Activated CD4-positive, alpha-beta T cell treated with anti-CD3 and anti-CD28 coated beads for 1 hour (primary cell): ENCODE data around the gene MTX1.
"Not testable (repeated sequence)": the region's sequence is repeated elsewhere in the genome, so short reads cannot be mapped to it uniquely, and the experiment has no call there.

Experiments
- DNase-seq: peaks from one replicate; pipeline ENCODE4 v3.0.0-alpha.2; 2020

Gene MTX1

DNA sequence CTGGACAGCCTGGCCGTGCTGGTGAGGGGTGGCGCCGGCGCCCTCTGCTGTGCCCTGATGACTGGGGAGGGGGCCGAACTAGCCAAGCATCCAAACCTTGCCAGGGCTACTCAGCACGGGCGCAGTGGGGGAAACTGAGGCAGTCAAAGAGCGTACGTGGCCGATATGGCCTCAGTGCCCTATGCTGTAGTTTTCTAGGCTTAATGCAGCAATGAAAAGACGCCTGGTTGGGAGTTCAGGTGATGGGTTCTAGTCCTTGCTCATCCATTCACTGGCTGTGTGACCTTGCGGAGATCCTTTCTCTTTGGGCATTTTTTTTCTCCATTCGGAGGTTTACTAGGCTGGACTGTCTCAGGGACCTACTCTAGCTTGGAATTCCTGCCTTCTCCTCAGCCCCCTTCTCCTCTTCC lies 822 bp downstream of the MTX1 start:
- no peak for DNase-seq

DNA sequence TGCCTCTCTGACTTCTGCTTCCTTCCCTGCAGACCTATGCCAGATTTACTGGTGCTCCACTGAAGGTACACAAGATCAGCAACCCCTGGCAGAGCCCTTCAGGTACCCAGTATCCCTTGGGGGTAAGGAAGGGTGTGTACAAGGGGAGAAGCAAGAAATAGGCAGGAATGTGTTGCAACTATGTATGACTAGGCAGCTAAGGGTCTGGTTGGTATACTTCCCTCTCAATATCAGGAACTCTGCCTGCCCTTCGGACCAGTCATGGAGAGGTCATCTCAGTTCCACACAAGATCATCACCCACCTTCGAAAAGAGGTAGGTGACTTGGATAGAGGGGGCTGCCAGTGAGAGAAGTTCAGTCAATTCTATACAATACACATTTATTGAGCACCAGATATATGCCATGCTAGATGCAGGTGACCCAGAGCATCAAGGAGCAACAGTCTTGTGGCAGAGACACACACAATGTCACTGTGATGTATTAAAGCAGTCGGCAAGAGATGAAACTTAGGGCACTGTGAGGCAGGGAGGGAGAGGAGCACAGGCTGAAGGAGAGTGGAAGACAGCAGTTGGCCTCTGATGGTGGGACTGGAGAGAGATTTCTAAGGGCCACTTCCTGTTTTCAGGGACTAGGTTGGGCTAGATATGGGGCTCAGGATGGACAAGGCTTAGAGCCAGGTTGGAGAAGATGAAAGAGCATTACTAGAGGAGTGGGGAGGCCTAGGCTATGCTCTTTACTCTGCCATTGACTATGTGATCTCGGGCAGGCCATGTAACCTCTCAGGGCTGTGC lies 2.0 kb downstream of the MTX1 start:
- DNase-seq = no peak

DNA sequence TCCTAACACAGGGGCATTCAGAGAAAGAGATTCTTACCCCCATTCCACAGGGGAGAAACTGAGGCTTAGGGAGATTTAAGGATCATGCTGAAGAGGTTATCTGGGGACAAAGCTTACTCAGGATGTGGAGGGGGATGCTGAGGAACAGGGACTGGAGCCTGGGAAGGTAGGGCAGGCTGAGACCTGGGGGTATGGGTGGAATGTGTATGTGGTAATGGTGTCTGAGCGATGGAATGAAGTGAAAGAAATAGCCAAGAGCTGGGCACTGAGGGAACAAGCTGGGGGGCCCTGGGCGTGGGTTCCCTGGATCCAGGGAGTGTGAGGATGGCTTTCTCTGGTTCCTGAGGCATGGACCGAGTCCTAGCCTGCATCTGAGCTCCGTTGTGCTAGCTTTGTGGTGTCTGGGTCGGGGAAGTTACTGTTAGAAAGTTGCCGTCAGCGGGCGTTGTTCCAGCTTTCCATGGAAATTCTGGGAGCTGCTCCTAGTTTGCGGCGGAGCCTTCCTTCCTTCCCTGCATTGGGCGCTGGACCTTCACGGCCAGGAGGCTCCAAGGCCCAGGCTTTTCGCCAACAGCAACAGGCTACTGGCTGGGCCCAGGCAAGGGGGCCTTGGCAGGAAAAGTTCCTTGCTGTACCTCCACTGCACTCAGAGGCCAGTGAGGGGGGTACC lies 3.0 kb downstream of the MTX1 start:
- DNase-seq = not testable (repeated sequence)

DNA sequence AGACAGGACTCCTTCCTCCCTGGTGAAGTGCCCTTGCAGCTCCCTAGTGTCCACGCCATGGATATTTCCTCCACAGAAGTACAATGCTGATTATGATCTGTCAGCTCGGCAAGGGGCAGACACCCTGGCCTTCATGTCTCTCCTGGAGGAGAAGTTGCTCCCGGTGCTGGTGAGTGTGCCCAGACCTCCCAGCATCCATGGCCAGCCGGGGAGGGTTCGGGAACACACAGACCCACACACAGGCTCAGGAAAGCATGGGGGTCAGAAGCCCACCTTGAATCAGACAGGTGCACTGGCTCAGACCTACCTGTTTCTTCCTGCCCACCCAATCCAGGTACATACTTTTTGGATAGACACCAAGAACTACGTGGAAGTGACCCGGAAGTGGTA lies 3.6 kb downstream of the MTX1 start:
- not testable (repeated sequence) for DNase-seq

DNA sequence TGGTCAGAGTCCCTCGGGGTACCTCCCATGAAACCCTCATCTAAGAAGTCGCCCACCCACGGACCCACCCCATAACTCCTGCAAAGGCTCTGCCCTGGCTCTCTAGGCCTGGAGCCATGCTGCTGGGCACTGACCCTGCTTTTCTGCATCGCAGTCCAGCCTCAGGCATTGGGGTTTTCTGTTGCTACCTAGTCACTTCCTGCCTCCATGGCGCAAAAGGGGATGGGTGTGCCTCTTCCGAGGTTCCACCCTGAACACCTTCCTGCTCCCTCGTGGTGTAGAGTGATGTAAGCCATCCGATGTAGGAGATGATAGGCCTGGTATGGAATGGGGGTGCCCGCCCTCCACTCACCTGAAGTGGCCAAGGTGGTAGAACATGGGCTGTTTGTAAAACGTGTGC lies 6.2 kb downstream of the MTX1 start:
- DNase-seq = not testable (repeated sequence)

DNA sequence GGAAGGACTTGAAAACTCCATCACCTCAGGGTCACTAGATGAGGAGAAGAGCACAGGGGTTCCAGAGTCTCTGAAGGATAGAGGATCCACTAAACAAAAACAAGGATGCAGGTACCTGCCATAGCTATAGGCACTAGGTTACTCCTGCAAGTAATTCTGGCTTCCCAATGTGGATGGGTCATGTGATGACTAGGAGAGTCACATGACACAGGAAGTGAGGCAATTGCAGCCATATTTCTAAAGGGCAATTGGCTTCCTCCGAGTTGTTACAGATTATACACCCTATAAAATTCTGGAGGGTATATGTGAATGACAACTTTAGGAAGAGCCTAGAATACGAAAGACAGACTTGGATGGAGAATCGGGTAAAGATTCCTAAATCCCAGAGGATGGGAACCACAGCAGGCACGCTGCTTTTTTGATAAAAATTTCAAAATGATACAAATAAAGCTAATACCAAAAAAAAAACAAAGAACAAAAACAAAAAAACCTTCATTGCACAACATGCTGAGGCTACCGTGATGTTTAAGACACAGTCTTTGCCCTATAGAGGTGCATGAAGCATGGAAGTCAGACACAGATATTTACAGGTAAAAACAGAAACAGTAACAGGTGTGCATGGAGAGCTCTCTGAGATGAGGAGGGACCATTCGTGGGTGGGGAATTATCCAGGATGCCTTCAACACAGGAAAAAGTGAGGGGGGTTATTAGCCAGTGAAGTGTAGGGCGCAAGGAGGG lies 10.5 kb downstream of the MTX1 start:
- DNase-seq = no peak

GRCh38 chr1:155219592-155220031 lies 11.1 kb downstream of the MTX1 start:
- no peak for DNase-seq

DNA sequence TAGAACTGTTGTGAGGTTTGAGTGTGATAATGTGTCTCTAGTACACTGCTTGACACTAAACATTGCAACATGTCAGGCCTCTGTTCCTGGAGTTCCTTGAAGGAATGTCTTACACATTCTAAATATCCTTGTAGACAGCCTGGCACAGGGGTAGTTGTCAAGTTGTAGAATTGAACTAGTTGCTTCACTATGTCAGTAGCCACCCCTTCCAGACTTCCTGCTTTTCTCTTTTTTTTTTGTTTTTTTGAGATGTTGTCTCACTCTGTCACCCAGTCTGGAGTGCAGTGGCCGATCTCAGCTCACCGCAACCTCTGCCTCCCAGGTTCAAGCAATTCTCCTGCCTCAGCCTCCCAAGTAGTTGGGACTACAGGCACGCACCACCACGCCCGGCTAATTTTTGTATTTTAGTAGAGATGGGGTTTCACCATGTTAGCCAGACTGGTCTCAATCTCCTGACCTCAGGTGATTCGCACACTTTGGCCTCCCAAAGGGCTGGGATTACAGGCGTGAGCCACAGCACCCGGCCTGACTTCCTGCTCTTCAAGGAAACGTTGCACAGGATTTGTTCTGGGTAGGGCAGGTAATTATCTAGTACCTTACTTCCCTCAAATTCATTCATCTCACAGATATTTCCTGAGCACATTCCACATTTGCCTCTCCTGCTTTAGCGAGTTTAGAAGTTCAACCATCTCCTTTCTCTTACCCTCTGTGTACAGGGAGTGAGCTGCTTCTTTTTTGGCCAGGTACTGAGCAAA lies 11.9 kb downstream of the MTX1 start:
- DNase-seq = not testable (repeated sequence)

GRCh38 chr1:155223047-155223446 lies 14.6 kb downstream of the MTX1 start:
- DNase-seq = no peak

GRCh38 chr1:155225404-155225759 lies 16.9 kb downstream of the MTX1 start:
- DNase-seq = not testable (repeated sequence)

GRCh38 chr1:155226188-155226909 lies 17.9 kb downstream of the MTX1 start:
- peak; percentile 72 for DNase-seq

GRCh38 chr1:155226910-155227260 lies 18.4 kb downstream of the MTX1 start:
- no peak for DNase-seq

DNA sequence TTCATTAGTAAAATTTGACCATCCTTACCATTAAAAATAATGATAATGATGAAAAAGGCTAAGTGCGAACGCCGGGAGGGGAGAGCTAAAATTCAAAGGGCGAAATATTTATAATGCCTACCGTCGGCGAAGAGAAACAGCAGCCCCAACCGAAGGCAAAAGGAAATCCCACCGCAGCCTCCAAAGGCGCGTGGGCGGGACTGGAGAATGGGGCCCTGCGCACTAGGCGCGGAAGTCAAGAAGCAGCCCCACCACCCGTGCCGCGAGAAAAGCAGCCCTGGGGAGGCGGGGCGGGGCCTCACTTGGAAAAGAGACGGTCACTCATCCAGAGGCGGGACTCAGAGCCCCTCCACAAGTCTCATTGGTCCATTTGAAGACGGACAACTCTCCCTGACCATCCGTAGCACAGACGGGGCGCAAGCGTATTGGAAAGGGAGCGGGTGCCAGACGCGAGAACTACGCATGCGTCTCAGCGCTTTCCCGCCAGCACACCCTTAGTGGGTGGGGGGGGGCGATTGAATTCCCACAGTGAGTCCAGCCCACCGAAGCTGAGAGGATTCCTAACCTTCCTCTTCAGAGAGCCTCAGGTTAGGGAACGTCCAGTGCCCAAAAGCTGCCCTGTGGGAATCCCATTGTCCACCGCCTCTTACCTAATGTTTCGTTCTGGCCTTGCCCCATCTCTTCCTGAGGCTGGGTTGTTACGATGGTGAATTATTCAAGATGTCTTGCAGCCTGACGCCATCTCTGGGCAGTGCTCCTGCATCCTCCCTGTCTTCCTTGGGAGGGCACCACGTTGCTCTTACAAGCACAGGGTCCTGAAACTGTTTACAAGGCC lies 19.0 kb downstream of the MTX1 start:
- DNase-seq = peak; percentile 96

- no peak for DNase-seq
Measured at GRCh38 chr1:155228096-155228427, 19.6 kb downstream of the MTX1 start.

- not testable (repeated sequence) for DNase-seq
Measured at GRCh38 chr1:155231302-155231701, 22.8 kb downstream of the MTX1 start.

DNA sequence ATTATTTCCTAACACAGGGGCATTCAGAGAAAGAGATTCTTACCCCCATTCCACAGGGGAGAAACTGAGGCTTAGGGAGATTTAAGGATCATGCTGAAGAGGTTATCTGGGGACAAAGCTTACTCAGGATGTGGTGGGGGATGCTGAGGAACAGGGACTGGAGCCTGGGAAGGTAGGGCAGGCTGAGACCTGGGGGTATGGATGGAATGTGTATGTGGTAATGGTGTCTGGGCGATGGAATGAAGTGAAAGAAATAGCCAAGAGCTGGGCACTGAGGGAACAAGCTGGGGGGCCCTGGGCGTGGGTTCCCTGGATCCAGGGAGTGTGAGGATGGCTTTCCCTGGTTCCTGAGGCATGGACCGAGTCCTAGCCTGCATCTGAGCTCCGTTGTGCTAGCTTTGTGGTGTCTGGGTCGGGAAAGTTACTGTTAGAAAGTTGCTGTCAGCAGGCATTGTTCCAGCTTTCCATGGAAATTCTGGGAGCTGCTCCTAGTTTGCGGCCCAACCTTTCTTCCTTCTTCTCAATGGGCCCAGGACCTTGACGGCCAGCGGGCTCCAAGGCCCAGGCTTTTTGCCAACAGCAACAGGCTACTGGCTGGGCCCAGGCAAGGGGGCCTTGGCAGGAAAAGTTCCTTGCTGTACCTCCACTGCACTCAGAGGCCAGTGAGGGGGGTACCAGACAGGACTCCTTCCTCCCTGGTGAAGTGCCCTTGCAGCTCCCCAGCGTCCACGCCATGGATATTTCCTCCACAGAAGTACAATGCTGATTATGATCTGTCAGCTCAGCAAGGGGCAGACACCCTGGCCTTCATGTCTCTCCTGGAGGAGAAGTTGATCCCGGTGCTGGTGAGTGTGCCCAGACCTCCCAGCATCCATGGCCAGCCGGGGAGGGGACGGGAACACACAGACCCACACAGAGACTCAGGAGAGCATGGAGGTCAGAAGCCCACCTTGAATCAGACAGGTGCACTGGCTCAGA lies 23.8 kb downstream of the MTX1 start:
- DNase-seq = not testable (repeated sequence)

GRCh38 chr1:155233502-155233901 lies 25.0 kb downstream of the MTX1 start:
- not testable (repeated sequence) for DNase-seq

DNA sequence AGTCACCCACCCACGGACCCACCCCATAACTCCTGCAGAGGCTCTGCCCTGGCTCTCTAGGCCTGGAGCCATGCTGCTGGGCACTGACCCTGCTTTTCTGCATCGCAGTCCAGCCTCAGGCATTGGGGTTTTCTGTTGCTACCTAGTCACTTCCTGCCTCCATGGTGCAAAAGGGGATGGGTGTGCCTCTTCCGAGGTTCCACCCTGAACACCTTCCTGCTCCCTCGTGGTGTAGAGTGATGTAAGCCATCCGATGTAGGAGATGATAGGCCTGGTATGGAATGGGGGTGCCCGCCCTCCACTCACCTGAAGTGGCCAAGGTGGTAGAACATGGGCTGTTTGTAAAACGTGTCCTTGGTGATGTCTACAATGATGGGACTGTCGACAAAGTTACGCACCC lies 26.9 kb downstream of the MTX1 start:
- DNase-seq = not testable (repeated sequence)

DNA sequence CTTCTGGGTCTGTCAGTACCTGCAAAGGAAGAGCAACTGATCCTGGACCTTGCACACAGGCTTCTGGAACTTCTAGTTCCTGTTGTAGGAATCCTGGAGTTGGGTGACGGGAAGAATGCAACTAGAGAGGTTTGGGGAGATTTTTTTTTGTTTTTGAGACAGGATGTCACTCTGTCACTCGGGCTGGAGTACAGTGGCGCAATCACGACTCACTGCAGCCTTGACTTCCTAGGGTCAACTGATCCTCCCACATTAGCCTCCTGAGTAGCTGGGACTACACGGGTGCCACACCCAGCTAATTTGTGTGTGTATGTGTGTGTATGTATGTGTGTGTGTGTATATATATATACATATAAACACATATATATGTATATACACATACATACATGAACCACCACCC lies 28.0 kb downstream of the MTX1 start:
- DNase-seq = no peak

- DNase-seq = peak; percentile 43
Measured at GRCh38 chr1:155241069-155241679, 32.7 kb downstream of the MTX1 start.
